Effector CD8-positive, alpha-beta T cell (primary cell): Measurements from ENCODE around the gene FPR3.
"Not testable (repeated sequence)": the region's sequence is repeated elsewhere in the genome, so short reads cannot be mapped to it uniquely, and the experiment has no call there.

Experiments
- DNase-seq: peaks from one replicate; lab custom pipeline; 2025; lab: John Stamatoyannopoulos, UW

FPR3 gene

GRCh38 chr19:51784109-51784785 lies 10.7 kb upstream of the FPR3 start:
- no peak for DNase-seq

- no peak for DNase-seq
Observed at GRCh38 chr19:51784922-51785690, 9.9 kb upstream of the FPR3 start.

GRCh38 chr19:51786646-51787494 lies 8.1 kb upstream of the FPR3 start:
- DNase-seq, result no peak

DNA sequence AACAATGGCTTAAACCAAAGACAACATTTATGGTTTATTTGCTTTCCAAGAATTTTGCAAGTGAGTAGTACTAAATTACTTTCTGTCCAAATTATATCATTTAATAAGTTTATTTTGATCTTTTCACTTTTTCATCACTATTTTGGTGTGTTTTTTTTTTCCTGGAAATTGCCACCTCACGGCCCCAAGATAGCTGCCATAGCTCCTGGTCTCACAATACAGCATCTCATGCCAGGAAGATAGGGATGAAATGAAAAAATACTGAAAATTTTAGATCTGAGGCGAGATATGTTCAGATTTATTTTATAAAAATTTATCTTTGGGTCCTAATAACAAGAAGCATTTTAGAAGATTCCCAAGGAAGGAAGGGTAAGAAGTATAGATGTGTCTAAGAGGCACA lies 6.9 kb upstream of the FPR3 start:
- DNase-seq, result no peak

- DNase-seq, result no peak
Observed at GRCh38 chr19:51789061-51789795, 5.7 kb upstream of the FPR3 start.

DNA sequence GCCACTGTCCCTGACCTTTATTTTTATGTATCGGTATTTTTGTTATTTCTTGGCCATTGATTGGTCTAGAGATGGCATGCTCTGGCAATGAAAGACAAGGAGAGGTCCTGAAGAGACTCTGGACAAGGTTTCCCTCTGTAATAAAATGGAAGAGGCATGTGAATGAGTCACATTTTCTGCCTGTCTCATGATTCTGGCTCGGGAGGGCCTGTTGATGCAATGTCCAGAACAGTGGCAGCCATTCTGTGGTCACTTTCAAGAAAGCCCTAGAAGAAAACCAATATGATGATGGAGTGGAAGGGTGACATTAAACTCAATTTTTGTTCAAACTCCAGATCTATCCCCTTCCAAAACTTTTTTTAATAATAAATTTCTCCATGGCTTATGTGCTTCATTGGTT lies 2.0 kb upstream of the FPR3 start:
- DNase-seq, result no peak

- DNase-seq, result no peak
Observed at GRCh38 chr19:51793994-51794393, 963 bp upstream of the FPR3 start.

GRCh38 chr19:51796195-51796679 lies 1.3 kb downstream of the FPR3 start:
- no peak for DNase-seq

- no peak for DNase-seq
Observed at GRCh38 chr19:51797480-51797879, 2.5 kb downstream of the FPR3 start.

- no peak for DNase-seq
Observed at GRCh38 chr19:51798062-51798461, 3.1 kb downstream of the FPR3 start.

DNA sequence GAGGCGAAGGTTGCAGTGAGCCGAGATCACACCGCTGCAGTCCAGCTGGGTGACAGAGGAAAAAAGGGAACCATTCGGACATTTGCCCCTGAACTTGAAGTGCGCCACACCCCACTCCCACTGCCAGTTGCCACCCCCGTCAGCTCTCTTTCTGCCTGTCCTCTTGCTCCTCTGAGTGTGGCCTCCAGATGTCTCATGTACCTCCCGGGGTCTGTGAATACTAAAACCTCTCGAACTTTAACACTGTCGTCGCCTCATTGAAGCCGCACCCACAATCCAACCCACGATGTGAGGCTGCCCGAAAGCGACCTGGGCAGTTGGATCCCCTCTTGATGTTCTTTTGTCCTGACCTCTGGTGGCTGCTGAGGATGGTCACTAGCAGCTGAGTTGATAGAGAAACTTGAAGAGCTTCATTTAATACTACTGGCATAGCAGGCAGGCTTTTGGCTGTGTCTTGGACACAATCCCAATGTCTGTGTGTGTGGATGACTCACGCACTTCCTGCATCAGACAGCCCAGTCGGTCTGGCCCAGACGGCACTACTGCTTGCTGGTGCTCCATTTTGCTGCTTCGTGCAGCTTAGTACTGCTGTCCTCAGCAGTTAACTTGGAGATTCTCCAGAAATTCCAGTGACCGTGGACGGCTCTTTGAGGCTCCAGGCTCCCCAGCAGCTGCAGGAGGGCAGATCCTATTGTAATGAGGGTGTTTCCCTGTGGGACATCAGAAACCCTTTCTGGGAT lies 4.2 kb downstream of the FPR3 start:
- no peak for DNase-seq

GRCh38 chr19:51799774-51800472 lies 5.0 kb downstream of the FPR3 start:
- no peak for DNase-seq

DNA sequence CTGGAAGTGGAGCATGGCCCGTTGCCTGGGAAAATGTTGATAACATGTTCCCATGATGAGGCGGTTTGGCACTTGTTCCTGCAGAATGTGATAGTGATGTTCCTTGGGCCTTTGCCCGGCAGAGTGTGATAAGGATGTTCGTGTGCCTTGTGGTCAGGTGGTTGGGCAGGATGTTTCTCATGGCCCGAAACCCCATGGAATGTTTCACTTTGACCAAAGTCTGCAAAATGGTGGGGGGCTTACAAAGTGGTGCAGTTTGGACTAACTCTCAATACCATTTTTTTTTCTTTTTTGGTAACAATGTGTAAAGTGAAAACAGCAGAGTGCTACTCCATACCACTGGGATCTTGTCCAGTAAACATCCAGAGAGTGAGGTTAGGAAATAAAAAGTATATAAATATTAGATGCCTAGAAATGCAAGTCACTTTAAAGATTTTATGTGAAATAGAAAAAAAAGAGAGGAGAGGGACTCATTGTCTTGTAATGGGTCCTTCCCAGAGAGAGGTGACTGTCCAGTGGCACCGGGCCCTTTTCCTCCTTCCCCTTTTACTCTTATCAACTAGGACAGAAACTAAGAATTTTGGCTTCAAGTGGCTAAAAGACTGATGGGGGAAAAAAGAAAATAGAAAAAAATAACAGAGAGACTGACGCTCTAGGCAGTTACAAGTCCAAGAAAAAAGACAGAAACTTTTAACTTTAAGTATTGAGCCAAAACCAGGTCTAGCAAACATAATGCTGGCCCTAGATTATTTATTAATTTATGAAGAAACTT lies 5.7 kb downstream of the FPR3 start:
- DNase-seq, result no peak

- no peak for DNase-seq
Observed at GRCh38 chr19:51802775-51803174, 7.8 kb downstream of the FPR3 start.

- DNase-seq, result no peak
Observed at GRCh38 chr19:51803519-51803918, 8.6 kb downstream of the FPR3 start.

DNA sequence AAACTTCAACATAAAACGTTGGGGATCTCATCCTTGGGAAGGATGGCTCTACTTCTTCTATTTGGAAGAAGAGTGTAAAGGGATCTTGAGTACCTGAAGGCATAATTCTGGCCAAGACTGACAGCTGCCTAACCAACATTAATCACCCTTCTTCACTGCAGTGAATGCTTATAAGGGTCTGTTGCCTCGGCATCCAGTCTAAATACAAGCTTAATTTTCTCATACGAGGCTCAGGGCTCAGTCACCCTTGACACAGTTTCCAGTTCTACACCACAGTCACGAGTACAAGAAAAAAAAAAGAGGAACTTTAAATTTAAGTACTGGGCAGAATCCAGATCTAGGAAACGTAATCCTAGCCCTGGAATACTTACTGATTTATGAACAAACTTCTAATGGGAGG lies 9.0 kb downstream of the FPR3 start:
- DNase-seq, result no peak

- not testable (repeated sequence) for DNase-seq
Observed at GRCh38 chr19:51804789-51805188, 9.8 kb downstream of the FPR3 start.

- not testable (repeated sequence) for DNase-seq
Observed at GRCh38 chr19:51805396-51805795, 10.4 kb downstream of the FPR3 start.

DNA sequence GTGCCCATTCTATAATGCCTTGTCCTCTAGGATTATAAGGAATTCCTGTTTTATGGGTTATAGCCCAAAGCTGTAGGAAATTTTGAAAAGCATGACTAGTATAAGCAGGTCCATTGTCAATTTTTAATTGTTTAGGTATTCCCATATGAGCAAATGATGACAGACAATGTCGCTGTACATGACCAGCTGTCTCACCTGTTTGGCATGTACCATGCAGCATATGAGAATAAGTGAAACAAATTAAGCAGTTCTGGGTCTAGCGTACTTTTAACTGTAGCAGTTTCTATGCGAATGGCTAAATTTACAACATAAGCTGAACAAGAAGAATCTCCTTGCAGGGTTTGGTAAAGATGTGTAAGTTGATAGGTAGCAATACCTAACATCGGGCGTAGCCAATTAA lies 11.6 kb downstream of the FPR3 start:
- DNase-seq, result not testable (repeated sequence)
